ENCODE results near the gene EFCAB6.

The EFCAB6 gene
- 0.21 to 0.96 (median 0.27) reads per million in 3 experiments for total RNA-seq

- DNase-seq, result peak; percentile 83
Observed at GRCh38 chr22:43812149-43812842, at the start of gene EFCAB6. Gene EFCAB6 (minus strand): TSS chr22:43812305. CDS start chr22:43782318, 29,987 bp downstream.

- no peak for DNase-seq
Observed at GRCh38 chr22:43861529-43861928, 49.4 kb upstream of the EFCAB6 start.

GRCh38 chr22:43860831-43861230 lies 48.7 kb upstream of the EFCAB6 start:
- DNase-seq, result no peak

- no peak for DNase-seq
Observed at GRCh38 chr22:43860126-43860525, 48.0 kb upstream of the EFCAB6 start.

GRCh38 chr22:43859621-43860020 lies 47.5 kb upstream of the EFCAB6 start:
- no peak for DNase-seq

GRCh38 chr22:43859176-43859575 lies 47.1 kb upstream of the EFCAB6 start:
- DNase-seq, result no peak

GRCh38 chr22:43858156-43858895 lies 46.2 kb upstream of the EFCAB6 start:
- no peak for DNase-seq

GRCh38 chr22:43857367-43857766 lies 45.3 kb upstream of the EFCAB6 start:
- no peak for DNase-seq

- no peak for DNase-seq
Observed at GRCh38 chr22:43855431-43855830, 43.3 kb upstream of the EFCAB6 start.

GRCh38 chr22:43854786-43855271 lies 42.7 kb upstream of the EFCAB6 start:
- no peak for DNase-seq

- DNase-seq, result no peak
Observed at GRCh38 chr22:43854121-43854785, 42.1 kb upstream of the EFCAB6 start.

- DNase-seq, result no peak
Observed at GRCh38 chr22:43853328-43853931, 41.3 kb upstream of the EFCAB6 start.

- DNase-seq, result no peak
Observed at GRCh38 chr22:43852573-43853327, 40.6 kb upstream of the EFCAB6 start.

GRCh38 chr22:43851979-43852307 lies 39.8 kb upstream of the EFCAB6 start:
- DNase-seq, result no peak

- no peak for DNase-seq
Observed at GRCh38 chr22:43851058-43851978, 39.2 kb upstream of the EFCAB6 start.

GRCh38 chr22:43850529-43850928 lies 38.4 kb upstream of the EFCAB6 start:
- DNase-seq, result no peak

- DNase-seq, result no peak
Observed at GRCh38 chr22:43849731-43850130, 37.6 kb upstream of the EFCAB6 start.

- no peak for DNase-seq
Observed at GRCh38 chr22:43848366-43849171, 36.5 kb upstream of the EFCAB6 start.

GRCh38 chr22:43847376-43848289 lies 35.5 kb upstream of the EFCAB6 start:
- no peak for DNase-seq
